Measurements from ENCODE around the gene MARK3. TPM values are rescaled to one million over a fixed set of nuclear protein-coding genes. Genes with fewer than 3 reads are reported as not detected.
"Not testable (repeated sequence)": the region's sequence is repeated elsewhere in the genome, so short reads cannot be mapped to it uniquely, and the experiment has no call there.

The MARK3 gene
- polyA plus RNA-seq, 3 donors = 101 to 113 (median 104) TPM

DNA sequence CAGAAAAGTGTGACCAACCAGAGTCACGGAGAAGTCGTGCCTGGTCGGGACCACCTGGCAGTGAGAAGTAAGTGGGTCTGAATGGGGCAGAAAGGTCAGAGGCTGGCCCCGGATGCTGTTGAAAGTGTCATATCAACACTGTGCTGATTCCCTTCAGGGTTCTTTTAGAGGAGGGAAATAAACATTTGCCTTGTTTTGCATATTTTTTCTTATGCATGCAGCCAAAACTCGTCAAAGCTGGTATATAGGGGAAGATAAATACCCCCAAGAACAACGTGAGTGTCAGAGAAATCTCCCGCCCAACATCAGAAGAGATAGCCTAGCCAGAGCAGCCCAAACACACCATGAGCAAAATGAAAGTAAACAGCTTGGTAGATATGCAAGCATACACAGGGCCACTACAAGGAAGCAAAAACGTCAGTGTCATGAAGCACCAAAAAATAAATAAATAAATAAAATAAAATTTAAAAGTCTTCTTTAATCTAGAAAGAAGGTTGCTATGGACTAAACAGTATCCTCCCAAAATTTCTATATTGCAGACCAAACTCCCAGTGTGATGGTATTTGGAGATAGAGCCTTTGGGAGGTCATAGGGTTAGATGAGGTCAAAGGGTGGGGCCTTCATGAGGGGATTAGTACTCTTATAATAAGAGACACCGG, 29.1 kb upstream of the MARK3 start:
- DNase-seq (ENCODE audit: extremely low read depth in 1 of 11, low read depth in 9 of 11, low spot score in 4 of 11) = no peak

- not testable (repeated sequence) for DNase-seq (ENCODE audit: extremely low read depth in 1 of 11, low read depth in 9 of 11, low spot score in 4 of 11)
Measured at GRCh38 chr14:103357552-103357951, 27.7 kb upstream of the MARK3 start.

DNA sequence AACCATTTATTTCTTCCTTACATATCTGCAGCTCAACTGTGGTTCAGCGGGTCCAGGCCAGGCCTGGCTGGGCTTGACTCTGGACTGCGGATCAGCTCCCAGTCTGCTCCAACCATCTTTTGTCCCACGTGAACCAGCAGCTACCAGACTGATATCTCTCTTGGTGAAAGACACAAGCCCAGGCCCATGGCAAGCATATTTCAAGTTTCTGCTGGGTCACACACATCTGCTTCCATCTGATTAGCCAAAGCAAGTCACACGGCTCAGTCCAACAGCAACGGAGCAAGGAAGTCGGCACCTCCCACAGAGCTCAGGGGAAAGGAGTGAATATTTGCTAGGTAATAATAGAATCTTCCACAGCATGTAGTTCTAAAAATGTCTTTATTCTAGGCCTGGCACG, 24.7 kb upstream of the MARK3 start:
- no peak for DNase-seq (ENCODE audit: extremely low read depth in 1 of 11, low read depth in 9 of 11, low spot score in 4 of 11)

GRCh38 chr14:103361867-103362266, 23.3 kb upstream of the MARK3 start:
- DNase-seq (ENCODE audit: extremely low read depth in 1 of 11, low read depth in 9 of 11, low spot score in 4 of 11) = no peak

GRCh38 chr14:103362780-103363179, 22.4 kb upstream of the MARK3 start:
- DNase-seq (ENCODE audit: extremely low read depth in 1 of 11, low read depth in 9 of 11, low spot score in 4 of 11) = no peak

DNA sequence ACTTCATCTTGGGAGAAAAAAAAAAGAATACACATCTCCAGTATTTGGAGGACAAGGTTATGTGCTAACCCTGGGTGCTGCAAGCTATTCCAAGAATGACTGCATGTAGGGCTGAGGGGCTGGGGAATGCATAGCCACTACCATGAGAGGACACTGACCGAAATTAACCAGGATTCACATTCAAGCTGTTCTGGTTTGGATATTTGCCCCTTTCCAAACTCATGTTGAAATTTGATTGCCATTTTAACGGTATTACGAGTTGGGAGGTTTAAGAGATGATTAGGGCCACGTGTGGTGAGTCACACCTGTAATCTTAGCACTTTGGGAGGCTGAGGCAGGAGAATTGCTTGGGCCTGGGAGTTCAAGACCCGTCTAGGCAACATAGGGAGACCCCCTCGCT, 18.5 kb upstream of the MARK3 start:
- no peak for DNase-seq (ENCODE audit: extremely low read depth in 1 of 11, low read depth in 9 of 11, low spot score in 4 of 11)

GRCh38 chr14:103367995-103368394, 17.2 kb upstream of the MARK3 start:
- no peak for DNase-seq (ENCODE audit: extremely low read depth in 1 of 11, low read depth in 9 of 11, low spot score in 4 of 11)

DNA sequence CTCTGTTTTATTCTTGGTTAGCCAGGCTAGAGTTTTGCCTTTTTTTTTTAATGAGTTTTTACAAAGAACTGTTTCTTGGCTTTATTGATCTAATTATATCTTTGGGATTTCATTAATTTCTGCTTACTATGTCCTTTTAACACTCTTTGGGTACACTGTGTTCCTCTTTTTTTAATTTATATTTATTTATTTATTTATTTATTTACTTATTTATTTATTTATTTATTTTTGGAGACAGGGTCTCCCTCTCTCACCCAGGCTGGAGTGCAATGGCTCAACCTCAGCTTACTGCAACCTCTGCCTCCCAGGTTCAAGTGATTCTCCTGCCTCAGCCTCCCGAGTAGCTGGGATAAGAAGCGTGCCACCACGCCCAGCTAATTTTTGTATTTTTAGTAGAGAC, 15.1 kb upstream of the MARK3 start:
- no peak for DNase-seq (ENCODE audit: extremely low read depth in 1 of 11, low read depth in 9 of 11, low spot score in 4 of 11)

DNA sequence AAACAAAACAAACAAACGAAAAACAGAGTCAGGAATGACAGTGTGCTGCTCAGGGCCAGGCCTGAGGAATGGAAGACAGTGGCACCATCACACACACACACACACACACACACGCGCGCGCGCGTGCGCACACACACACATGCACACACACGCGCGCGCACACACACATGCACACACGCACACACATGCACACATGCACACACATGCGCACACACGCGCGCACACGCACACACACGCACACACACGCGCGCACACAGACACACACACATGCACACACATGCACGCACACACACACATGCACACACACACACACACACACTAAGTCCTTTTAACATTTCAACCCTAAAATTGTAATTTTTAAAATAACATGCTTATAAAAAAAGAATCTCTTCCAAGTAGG, 13.2 kb upstream of the MARK3 start:
- no peak for DNase-seq (ENCODE audit: extremely low read depth in 1 of 11, low read depth in 9 of 11, low spot score in 4 of 11)

GRCh38 chr14:103372552-103373304, 12.5 kb upstream of the MARK3 start:
- DNase-seq (ENCODE audit: extremely low read depth in 1 of 11, low read depth in 9 of 11, low spot score in 4 of 11) = no peak

DNA sequence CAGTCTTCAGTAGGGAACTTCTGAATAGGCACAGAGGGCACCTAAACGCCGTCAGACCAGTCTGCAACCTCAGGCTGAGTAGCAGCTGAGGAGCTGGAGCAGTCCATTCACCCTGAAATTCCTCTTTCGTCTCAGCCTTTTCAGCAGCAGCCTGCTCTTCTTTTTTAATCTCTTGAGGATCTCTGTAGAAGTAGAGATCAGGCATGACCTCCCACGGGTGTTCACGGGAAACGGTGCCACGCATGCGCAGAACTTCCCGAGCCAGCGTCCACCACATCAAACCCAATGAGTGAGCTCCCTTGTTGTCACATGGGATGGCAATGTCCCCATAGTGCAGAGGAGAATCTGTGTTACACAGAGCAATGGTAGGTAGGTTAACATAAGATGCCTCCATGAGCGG, 11.1 kb upstream of the MARK3 start:
- no peak for DNase-seq (ENCODE audit: extremely low read depth in 1 of 11, low read depth in 9 of 11, low spot score in 4 of 11)

GRCh38 chr14:103377522-103378037, 7.6 kb upstream of the MARK3 start:
- DNase-seq (ENCODE audit: extremely low read depth in 1 of 11, low read depth in 9 of 11, low spot score in 4 of 11) = no peak

DNA sequence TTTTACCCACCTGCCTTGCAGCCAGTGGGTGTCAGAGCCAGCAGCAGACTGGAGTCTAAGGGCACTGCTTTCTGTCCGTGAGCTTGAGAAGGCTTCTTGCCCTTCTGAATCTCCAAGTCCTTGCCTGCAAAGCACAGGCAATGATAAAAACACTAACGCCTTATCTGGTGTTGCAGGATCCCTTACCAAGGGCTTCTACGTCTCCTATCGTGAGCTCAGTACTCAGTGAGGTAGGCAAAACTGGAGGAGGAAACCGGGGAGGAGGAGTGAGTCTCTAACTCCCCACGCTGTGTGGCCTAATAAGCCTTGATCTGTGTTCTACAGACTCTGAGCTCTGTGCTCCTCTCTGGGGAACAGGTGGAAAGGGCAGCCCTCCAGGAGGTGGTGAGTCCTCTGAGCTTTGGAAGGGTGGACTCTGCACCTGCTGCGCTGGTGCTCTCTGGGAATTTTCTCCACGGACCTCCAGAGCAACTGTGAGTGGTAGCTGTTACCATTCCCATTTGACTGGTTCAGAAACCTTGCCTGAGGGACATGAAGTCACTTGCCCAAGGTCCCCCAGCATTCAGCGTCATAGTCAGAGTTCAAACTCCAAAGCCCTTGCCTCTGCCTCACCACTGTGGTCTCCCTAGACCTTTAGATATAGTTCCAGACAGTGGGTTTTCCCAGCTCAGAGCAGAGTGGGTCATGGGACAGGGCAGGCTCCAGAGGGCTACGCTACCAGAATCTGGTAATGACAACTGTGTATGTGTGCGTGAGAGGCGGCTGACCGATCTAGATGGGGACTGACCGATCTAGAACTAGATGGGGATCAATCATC, 7.0 kb upstream of the MARK3 start:
- DNase-seq (ENCODE audit: extremely low read depth in 1 of 11, low read depth in 9 of 11, low spot score in 4 of 11) = no peak

- no peak for DNase-seq (ENCODE audit: extremely low read depth in 1 of 11, low read depth in 9 of 11, low spot score in 4 of 11)
Measured at GRCh38 chr14:103380719-103381377, 4.4 kb upstream of the MARK3 start.

- no peak for DNase-seq (ENCODE audit: extremely low read depth in 1 of 11, low read depth in 9 of 11, low spot score in 4 of 11)
Measured at GRCh38 chr14:103382376-103382775, 2.8 kb upstream of the MARK3 start.

GRCh38 chr14:103384450-103385151, 614 bp upstream of the MARK3 start:
- no peak for DNase-seq (ENCODE audit: extremely low read depth in 1 of 11, low read depth in 9 of 11, low spot score in 4 of 11)

DNA sequence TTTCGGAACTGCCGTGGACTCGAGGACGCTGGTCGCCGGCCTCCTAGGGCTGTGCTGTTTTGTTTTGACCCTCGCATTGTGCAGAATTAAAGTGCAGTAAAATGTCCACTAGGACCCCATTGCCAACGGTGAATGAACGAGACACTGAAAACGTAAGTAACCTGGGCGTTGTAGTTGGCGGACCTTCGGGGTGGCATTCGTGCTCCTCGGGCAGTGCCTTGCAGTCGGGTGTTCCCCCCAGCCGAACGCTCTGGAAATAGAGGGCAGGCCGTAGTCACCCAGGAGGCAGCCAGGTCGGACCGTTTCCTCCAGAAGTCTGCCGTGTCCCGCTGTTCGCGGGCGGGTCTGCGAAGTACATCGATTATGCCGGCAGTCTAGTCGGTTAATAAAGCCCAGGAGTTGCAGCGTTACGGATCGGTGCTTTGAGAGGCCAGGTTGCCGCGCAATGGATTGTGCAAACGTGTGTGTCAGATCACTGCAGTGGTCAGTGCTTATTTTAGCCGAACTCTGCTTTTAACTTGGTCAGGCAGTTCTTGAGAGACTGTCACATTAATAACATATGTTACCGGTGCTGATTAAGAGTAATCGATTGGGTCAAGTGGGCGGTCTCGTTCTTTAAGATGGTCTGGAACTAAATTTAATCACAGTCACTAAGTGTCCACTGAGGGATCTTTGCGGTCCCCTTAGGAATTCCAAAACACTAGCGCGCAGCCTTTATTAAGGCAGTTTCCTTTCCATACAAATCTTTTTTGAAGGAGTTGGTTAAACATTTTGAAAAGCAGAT, 906 bp downstream of the MARK3 start:
- no peak for DNase-seq (ENCODE audit: extremely low read depth in 1 of 11, low read depth in 9 of 11, low spot score in 4 of 11)

DNA sequence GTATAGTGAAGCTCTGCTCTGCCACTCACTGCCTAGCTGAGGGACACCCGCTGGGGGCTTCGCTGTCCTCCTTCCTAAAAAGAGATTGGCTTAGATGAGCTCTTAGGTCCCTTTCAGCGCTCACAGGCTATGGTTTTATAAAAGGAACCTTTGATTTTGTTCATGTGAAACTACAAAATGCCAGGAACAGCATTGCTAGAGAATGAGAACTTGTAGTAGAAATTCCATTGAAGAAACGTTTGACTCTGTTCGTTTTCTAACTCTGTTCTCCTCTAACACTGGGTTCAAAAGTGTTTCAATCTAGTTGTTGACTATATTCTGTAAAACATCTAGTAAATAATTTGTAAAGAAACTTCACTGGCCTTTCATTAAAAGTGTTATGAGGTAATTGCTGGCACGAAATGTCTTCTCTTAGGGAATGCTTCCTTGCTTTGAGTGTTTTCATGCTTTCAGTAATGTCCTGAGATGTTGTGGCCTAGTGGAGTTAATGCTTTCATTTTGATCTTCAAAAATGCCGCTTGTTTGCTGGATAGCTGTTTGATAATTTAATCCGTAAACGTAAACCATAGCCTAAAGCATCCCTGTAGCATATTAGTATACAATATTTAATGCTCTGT, 1.6 kb downstream of the MARK3 start:
- DNase-seq (ENCODE audit: extremely low read depth in 1 of 11, low read depth in 9 of 11, low spot score in 4 of 11) = no peak

All from renal cortex interstitium (tissue), 11 donors.